Measurements from ENCODE around the gene BPIFA1. TPM values are rescaled to one million over a fixed set of nuclear protein-coding genes. Genes with fewer than 3 reads are reported as not detected.

The BPIFA1 gene
- total RNA-seq, 1 experiment from 2014 or later: not detected

DNA sequence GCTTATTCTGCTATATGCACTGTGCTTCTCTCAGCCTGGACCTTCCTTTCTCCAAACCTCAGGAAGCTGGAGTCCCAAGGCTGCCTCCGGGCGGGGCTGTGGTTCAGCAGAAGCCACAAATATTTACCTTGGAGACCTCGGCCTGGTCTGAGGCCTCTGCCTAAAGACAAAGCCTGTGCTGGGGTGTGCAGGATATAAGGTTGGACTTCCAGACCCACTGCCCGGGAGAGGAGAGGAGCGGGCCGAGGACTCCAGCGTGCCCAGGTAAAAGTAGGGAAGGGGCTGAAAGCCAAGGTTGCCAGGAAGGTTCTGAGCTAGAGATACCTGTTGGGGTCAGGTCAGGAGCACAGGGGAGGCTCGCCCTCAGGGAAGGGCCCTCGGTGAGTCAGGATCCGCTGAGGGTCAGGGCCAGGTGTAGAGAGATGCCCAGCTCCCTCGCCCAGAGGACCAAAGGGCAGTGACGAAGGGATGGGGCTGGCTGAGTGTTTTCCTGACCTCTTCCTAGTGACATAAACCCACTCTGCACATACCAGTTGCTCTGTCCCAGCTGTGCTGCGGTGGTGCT is 47.3 kb downstream of the BPIFA1 start, which contains the start of gene BPIFB1:
Gene BPIFB1, plus strand, starts transcription at position 224 of the 565 bp plus-strand sequence. CDS start 2,860 bp downstream, outside the sequence.
- Mint-ChIP-seq H3K4me1 (peaks cover 7% of the 10 kb centered on the region), H3K27ac (no peak within 1 kb of the TSS), H3K27me3 (ENCODE audit: low read depth) (no peaks in the 10 kb centered on the region; the same call in 1 of the 2 replicates), H3K9me3 (no peaks in the 10 kb centered on the region), H3K36me3 (no peaks in the 10 kb centered on the region), H3K4me3 (no peak within 1 kb of the TSS)
- CTCF ChIA-PET: interaction anchor here (0.8 kb wide), 1 partner anchor 20 kb away, joined by 5 read pairs; no protein-coding TSS in a partner anchor
- TF ChIP-seq, protein P1, sequence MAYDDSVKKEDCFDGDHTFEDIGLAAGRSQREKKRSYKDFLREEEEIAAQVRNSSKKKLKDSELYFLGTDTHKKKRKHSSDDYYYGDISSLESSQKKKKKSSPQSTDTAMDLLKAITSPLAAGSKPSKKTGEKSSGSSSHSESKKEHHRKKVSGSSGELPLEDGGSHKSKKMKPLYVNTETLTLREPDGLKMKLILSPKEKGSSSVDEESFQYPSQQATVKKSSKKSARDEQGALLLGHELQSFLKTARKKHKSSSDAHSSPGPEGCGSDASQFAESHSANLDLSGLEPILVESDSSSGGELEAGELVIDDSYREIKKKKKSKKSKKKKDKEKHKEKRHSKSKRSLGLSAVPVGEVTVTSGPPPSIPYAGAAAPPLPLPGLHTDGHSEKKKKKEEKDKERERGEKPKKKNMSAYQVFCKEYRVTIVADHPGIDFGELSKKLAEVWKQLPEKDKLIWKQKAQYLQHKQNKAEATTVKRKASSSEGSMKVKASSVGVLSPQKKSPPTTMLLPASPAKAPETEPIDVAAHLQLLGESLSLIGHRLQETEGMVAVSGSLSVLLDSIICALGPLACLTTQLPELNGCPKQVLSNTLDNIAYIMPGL (CRISPR knock-in tag; IDR thresholded peaks at IDR 0.05): no peak
- TF ChIP-seq ERG (CRISPR knock-in tag; IDR thresholded peaks at IDR 0.05): no peak
- ATAC-seq (no peak), DNase-seq (ENCODE audit: low spot score) (no peak)
- POLR2A ChIA-PET: no interaction called here

DNA sequence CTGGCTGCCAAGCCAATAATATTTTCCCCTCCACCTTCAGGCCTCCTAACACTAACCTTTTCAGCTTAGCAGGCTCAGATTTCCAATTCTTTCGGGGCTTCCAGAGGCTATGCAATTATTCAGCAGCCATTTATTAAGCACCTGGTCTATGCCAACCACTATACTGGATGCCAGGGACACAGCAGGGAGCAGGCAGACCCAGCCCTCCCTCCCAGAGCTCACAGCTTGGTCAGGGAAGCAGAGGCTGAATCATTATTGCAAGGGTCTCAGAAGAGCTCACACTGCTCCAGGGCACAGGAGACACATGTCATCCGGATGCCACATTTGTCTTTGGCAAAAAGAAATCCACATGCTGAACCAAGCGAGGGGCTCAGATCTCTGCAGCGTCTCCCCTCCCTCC is 48.5 kb downstream of the BPIFA1 start:
- POLR2A ChIA-PET: no interaction called here
- H3K27ac Mint-ChIP-seq: no peak overlapping the region
- ATAC-seq (no peak), DNase-seq (ENCODE audit: low spot score) (no peak)
- H3K36me3 Mint-ChIP-seq: no peaks in the 10 kb centered on the region
- CTCF ChIA-PET: interaction anchor here (1.2 to 2.1 kb wide), 4 partner anchors 10 to 339 kb away, joined by 3 to 7 read pairs (median 6); no protein-coding TSS in a partner anchor
- peaks cover 5% of the 10 kb centered on the region for H3K4me1 Mint-ChIP-seq
- no peak overlapping the region for H3K4me3 Mint-ChIP-seq
- H3K9me3 Mint-ChIP-seq: no peaks in the 10 kb centered on the region
- no peaks in the 10 kb centered on the region; the same call in 1 of the 2 replicates for H3K27me3 Mint-ChIP-seq (ENCODE audit: low read depth)
- TF ChIP-seq NR3C1 (CRISPR knock-in tag; conservative IDR thresholded peaks at IDR 0.05; ENCODE audit: low read depth) (no peak), KAT7 (CRISPR knock-in tag; IDR thresholded peaks at IDR 0.05; ENCODE audit: borderline replicate concordance) (no peak), CBFB (CRISPR knock-in tag; IDR thresholded peaks at IDR 0.05; ENCODE audit: low read depth) (no peak), MYBL2 (CRISPR knock-in tag; IDR thresholded peaks at IDR 0.05) (no peak), E2F5 (CRISPR knock-in tag; IDR thresholded peaks at IDR 0.05) (no peak), IRF2 (CRISPR knock-in tag; IDR thresholded peaks at IDR 0.05; ENCODE audit: borderline replicate concordance, low read depth) (no peak), GABPB1 (CRISPR knock-in tag; IDR thresholded peaks at IDR 0.05) (no peak), ZBTB43 (CRISPR knock-in tag; IDR thresholded peaks at IDR 0.05) (no peak)

GRCh38 chr20:33284937-33285336 is 49.1 kb downstream of the BPIFA1 start:
- TF ChIP-seq SP1 (CRISPR knock-in tag; conservative IDR thresholded peaks at IDR 0.05) (no peak), FOXJ3 (CRISPR knock-in tag; IDR thresholded peaks at IDR 0.05; ENCODE audit: borderline replicate concordance) (no peak)
- DNase-seq (ENCODE audit: low spot score) (no peak), ATAC-seq (no peak)
- CTCF ChIA-PET: interaction anchor here (1.2 to 2.1 kb wide), 4 partner anchors 10 to 339 kb away, joined by 3 to 7 read pairs (median 6); no protein-coding TSS in a partner anchor
- H3K27me3 Mint-ChIP-seq (ENCODE audit: low read depth): no peaks in the 10 kb centered on the region; the same call in 1 of the 2 replicates
- no peaks in the 10 kb centered on the region for H3K36me3 Mint-ChIP-seq
- H3K27ac Mint-ChIP-seq: no peak overlapping the region
- peaks cover 5% of the 10 kb centered on the region for H3K4me1 Mint-ChIP-seq
- POLR2A ChIA-PET: no interaction called here
- H3K4me3 Mint-ChIP-seq: no peak overlapping the region
- H3K9me3 Mint-ChIP-seq: no peaks in the 10 kb centered on the region

GRCh38 chr20:33285861-33286495 is 50.2 kb downstream of the BPIFA1 start:
- no peak overlapping the region for H3K4me3 Mint-ChIP-seq
- TF ChIP-seq JAZF1 (CRISPR knock-in tag; IDR thresholded peaks at IDR 0.05) (no peak), ELF4 (CRISPR knock-in tag; IDR thresholded peaks at IDR 0.05; ENCODE audit: low read depth) (no peak), ZNF317 (CRISPR knock-in tag; IDR thresholded peaks at IDR 0.05; ENCODE audit: borderline replicate concordance, low read depth) (no peak), ZNF671 (CRISPR knock-in tag; IDR thresholded peaks at IDR 0.05) (no peak), CREM (CRISPR knock-in tag; IDR thresholded peaks at IDR 0.05) (no peak), ZSCAN18 (CRISPR knock-in tag; IDR thresholded peaks at IDR 0.05) (no peak), NFE2L1 (CRISPR knock-in tag; IDR thresholded peaks at IDR 0.05) (no peak), PREB (CRISPR knock-in tag; IDR thresholded peaks at IDR 0.05; ENCODE audit: borderline replicate concordance) (no peak)
- peaks cover 5% of the 10 kb centered on the region for H3K4me1 Mint-ChIP-seq
- H3K9me3 Mint-ChIP-seq: no peaks in the 10 kb centered on the region
- ChIA-PET POLR2A (no interaction called here), CTCF (interaction anchor here (2.1 kb wide), 1 partner anchor 13 kb away, joined by 7 read pairs; no protein-coding TSS in a partner anchor)
- H3K27ac Mint-ChIP-seq: no peak overlapping the region
- DNase-seq (ENCODE audit: low spot score) (no peak), ATAC-seq (no peak)
- H3K27me3 Mint-ChIP-seq (ENCODE audit: low read depth): no peaks in the 10 kb centered on the region; the same call in 1 of the 2 replicates
- no peaks in the 10 kb centered on the region for H3K36me3 Mint-ChIP-seq
